Stomach (tissue), 4 donors: ENCODE data around the gene GADL1.

Source experiments
- EP300 ChIP-seq: sonication (generic); formaldehyde crosslinking; IDR thresholded peaks from one replicate; pipeline ENCODE4 v1.6.1; 2017; ENCODE audit warnings: antibody characterized with exemption
- POLR2A ChIP-seq, 4 donors: fragments of 450-650 bp; IDR thresholded peaks; one replicate each; pipeline ENCODE4 v1.6.1; 2016; ENCODE audit warnings: antibody characterized with exemption in 4 of 4, control low read depth in 2 of 4, mild to moderate bottlenecking in 1 of 4, moderate library complexity in 1 of 4
- POLR2AphosphoS5 ChIP-seq, 3 donors: sonication (generic); formaldehyde crosslinking; IDR thresholded peaks; one replicate each; pipeline ENCODE4 v1.6.1; 2016; ENCODE audit warnings: antibody characterized with exemption in 3 of 3
- TF ChIP-seq, protein P1 (sequence below), 7 experiments: fragments of 450-650 bp in 4 of 7; fragments of 200-600 bp in 3 of 7; sonication (generic) in 3 of 7; IDR thresholded peaks; one replicate each; pipeline ENCODE4 v1.5.1; 2016 to 2019; ENCODE audit warnings: antibody characterized with exemption in 7 of 7, control low read depth in 2 of 7, mild to moderate bottlenecking in 1 of 7

DNA sequence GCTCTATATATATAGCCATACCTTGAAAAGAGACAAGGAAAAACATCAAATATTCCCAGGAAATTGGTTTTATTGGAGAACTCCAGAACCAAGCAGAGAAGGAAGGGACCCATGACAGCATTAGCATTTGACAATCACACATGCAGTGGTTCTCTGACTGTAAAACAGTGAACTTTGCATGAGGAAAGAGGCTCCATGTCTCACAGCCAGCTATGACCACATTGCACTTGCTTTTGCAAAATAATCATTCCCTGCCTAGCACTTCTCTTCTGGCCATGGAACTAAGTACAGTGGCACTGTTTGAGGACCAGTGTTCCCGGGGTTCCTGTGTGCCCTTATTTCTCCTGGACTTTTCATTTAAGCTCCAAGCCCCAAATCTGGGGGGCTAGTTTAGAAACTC, 202.5 kb downstream of the GADL1 start:
- TF ChIP-seq, protein P1, sequence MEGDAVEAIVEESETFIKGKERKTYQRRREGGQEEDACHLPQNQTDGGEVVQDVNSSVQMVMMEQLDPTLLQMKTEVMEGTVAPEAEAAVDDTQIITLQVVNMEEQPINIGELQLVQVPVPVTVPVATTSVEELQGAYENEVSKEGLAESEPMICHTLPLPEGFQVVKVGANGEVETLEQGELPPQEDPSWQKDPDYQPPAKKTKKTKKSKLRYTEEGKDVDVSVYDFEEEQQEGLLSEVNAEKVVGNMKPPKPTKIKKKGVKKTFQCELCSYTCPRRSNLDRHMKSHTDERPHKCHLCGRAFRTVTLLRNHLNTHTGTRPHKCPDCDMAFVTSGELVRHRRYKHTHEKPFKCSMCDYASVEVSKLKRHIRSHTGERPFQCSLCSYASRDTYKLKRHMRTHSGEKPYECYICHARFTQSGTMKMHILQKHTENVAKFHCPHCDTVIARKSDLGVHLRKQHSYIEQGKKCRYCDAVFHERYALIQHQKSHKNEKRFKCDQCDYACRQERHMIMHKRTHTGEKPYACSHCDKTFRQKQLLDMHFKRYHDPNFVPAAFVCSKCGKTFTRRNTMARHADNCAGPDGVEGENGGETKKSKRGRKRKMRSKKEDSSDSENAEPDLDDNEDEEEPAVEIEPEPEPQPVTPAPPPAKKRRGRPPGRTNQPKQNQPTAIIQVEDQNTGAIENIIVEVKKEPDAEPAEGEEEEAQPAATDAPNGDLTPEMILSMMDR (IDR thresholded peaks at IDR 0.05): no peak
- TF ChIP-seq POLR2A (IDR thresholded peaks at IDR 0.05) (no peak), POLR2AphosphoS5 (IDR thresholded peaks at IDR 0.05) (no peak), EP300 (no peak)
